NOMO-1 treated with DMSO at 0.1 percent for 48 hours (cell line): ENCODE data around the gene SLC43A2.
"Not testable (repeated sequence)": the region's sequence is repeated elsewhere in the genome, so short reads cannot be mapped to it uniquely, and the experiment has no call there.

Source experiments
- DNase-seq: peaks from one replicate; lab custom pipeline; 2025; ENCODE audit not compliant: unreplicated experiment; lab: John Stamatoyannopoulos, UW

SLC43A2 gene

GRCh38 chr17:1545618-1546017 lies 83.0 kb downstream of the SLC43A2 start:
- DNase-seq, result no peak

GRCh38 chr17:1542316-1542715 lies 86.3 kb downstream of the SLC43A2 start:
- no peak for DNase-seq

GRCh38 chr17:1541367-1541904 lies 87.2 kb downstream of the SLC43A2 start:
- no peak for DNase-seq

- DNase-seq, result no peak
These were observed 88.8 kb downstream of the SLC43A2 start for GRCh38 chr17:1539811-1540210.

GRCh38 chr17:1535737-1536136 lies 92.9 kb downstream of the SLC43A2 start:
- DNase-seq, result no peak

- no peak for DNase-seq
These were observed 94.8 kb downstream of the SLC43A2 start for GRCh38 chr17:1533661-1534325.

- DNase-seq, result peak; percentile 72
These were observed 95.6 kb downstream of the SLC43A2 start for GRCh38 chr17:1532836-1533602.

GRCh38 chr17:1529863-1530262 lies 98.8 kb downstream of the SLC43A2 start:
- no peak for DNase-seq

GRCh38 chr17:1526876-1527275 lies 101.8 kb downstream of the SLC43A2 start:
- DNase-seq, result not testable (repeated sequence)

GRCh38 chr17:1522626-1523025 lies 106.0 kb downstream of the SLC43A2 start:
- DNase-seq, result no peak

GRCh38 chr17:1521086-1521640 lies 107.5 kb downstream of the SLC43A2 start:
- DNase-seq, result no peak

- DNase-seq, result no peak
These were observed 109.0 kb downstream of the SLC43A2 start for GRCh38 chr17:1519678-1520077.
